SK-N-SH treated with all-trans-retinoic acid at 6 μM for 48 hours (cell line): ENCODE data around the gene CPT1B.

Source experiments
- CREB5 ChIP-seq: fragments of 250-450 bp; sonication (Bioruptor Pico); IDR thresholded peaks from 2 replicates; pipeline ENCODE4 v1.5.1; 2020; ENCODE audit warnings: low read depth, mild to moderate bottlenecking, moderate library complexity
- GLIS3 ChIP-seq: fragments of 250-450 bp; sonication (Bioruptor Pico); IDR thresholded peaks from 2 replicates; pipeline ENCODE4 v1.5.0; 2020; ENCODE audit warnings: mild to moderate bottlenecking, moderate library complexity
- OSR1 ChIP-seq: fragments of 250-450 bp; sonication (Bioruptor Pico); IDR thresholded peaks from 2 replicates; pipeline ENCODE4 v1.8.0; 2022; ENCODE audit warnings: moderate library complexity, mild to moderate bottlenecking, inconsistent platforms
- PATZ1 ChIP-seq: fragments of 250-450 bp; sonication (Bioruptor Pico); IDR thresholded peaks from 2 replicates; pipeline ENCODE4 v1.8.0; 2020; ENCODE audit warnings: mild to moderate bottlenecking, moderate library complexity, borderline replicate concordance
- RARB ChIP-seq: fragments of 250-450 bp; sonication (Bioruptor Pico); IDR thresholded peaks from 2 replicates; pipeline ENCODE4 v1.8.0; 2021; ENCODE audit warnings: mild to moderate bottlenecking, moderate library complexity
- TCF4 ChIP-seq: fragments of 250-450 bp; sonication (Bioruptor Pico); IDR thresholded peaks from 2 replicates; pipeline ENCODE4 v1.8.0; 2021; ENCODE audit warnings: mild to moderate bottlenecking, moderate library complexity, borderline replicate concordance
- ZC3H10 ChIP-seq: fragments of 250-450 bp; sonication (Bioruptor Pico); IDR thresholded peaks from 2 replicates; pipeline ENCODE4 v1.5.1; 2021; ENCODE audit warnings: mild to moderate bottlenecking, moderate library complexity
- ZFP30 ChIP-seq: fragments of 450-650 bp; formaldehyde crosslinking; IDR thresholded peaks from 2 replicates; pipeline ENCODE4 v1.5.0; 2022; ENCODE audit warnings: mild to moderate bottlenecking, moderate library complexity
- ZNF70 ChIP-seq: fragments of 450-650 bp; formaldehyde crosslinking; IDR thresholded peaks from 2 replicates; pipeline ENCODE4 v1.5.0; 2020; ENCODE audit warnings: mild to moderate bottlenecking, moderate library complexity
- ZNF8 ChIP-seq: fragments of 450-650 bp; formaldehyde crosslinking; IDR thresholded peaks from 2 replicates; pipeline ENCODE4 v1.5.0; 2020; ENCODE audit warnings: mild to moderate bottlenecking, moderate library complexity

- TF ChIP-seq ZFP30 (CRISPR knock-in tag) (no peak), OSR1 (CRISPR knock-in tag) (no peak), ZNF8 (CRISPR knock-in tag) (no peak), PATZ1 (CRISPR knock-in tag) (no peak), GLIS3 (no peak), TCF4 (CRISPR knock-in tag) (no peak), ZC3H10 (no peak), RARB (CRISPR knock-in tag) (no peak), CREB5 (CRISPR knock-in tag) (no peak), ZNF70 (CRISPR knock-in tag) (no peak)
Measured at GRCh38 chr22:50576806-50577696, 1.2 kb downstream of the CPT1B start.
